Measurements from ENCODE around the gene HHIPL1.

HHIPL1 gene

DNA sequence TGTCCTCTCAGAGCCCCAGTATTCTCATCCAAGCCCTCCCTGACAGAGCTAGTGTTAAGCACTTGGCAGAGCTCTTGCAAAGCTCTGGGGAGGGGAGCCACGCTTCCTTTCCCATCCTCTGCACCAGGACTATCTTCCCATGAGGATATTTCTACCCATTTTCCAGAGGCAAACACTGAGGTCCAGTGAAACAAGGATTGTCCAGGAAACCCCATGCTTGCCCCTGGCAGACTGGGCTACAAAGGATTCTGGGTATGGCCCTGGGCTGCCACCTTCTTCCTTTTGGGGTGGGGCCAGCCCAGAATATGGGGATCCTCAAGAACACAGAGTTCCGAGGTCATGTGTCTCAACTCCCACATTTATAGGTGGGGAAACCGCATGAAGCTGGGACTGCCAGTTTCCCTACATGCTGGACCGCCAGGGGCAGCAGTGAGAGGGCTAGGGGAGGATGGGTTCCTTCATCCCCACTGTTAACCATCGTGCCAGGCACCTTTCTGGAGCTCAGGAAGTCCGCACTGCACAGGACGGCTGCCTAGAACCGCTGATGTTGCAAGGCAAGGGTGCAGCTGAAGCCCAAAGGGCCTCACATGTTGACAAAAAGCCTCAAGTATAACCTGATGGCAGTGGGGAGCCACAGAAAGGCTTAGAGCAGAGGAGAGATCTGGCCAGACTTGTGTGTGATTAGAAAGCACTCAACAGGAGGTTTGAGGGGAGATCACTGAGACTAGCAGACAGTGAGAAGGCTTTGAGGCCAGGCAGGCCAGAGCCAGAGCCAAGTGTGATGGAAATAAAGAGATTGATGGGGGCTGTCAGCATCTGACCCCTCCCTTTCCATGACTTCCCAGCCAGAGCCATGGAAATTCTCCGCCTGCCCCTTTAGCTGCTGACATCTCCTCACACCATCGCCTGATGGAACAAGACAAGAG, 35.4 kb upstream of the HHIPL1 start:
- no peak for DNase-seq (ENCODE audit: low read depth in 2 of 2, low spot score in 1 of 2)

DNA sequence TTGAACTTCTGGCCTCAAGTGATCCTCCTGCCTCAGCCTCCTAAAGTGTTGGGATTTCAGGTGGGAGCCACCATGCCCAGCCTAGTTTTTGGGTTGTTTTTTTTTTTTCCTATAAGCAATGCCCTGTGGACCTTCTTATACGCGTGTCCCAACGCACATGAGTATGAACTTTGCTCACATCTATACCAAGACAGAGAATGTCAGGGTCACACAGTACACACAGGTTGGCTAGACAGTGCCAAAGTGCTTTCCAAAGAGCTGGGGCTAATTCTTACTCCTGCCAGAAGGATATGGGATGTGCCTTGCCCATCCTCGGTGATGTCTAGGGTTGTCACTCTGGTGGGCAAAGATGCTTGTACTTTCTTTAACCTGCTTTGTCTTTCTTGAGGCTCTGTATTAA, 33.3 kb upstream of the HHIPL1 start:
- no peak for DNase-seq (ENCODE audit: low read depth in 2 of 2, low spot score in 1 of 2)

DNA sequence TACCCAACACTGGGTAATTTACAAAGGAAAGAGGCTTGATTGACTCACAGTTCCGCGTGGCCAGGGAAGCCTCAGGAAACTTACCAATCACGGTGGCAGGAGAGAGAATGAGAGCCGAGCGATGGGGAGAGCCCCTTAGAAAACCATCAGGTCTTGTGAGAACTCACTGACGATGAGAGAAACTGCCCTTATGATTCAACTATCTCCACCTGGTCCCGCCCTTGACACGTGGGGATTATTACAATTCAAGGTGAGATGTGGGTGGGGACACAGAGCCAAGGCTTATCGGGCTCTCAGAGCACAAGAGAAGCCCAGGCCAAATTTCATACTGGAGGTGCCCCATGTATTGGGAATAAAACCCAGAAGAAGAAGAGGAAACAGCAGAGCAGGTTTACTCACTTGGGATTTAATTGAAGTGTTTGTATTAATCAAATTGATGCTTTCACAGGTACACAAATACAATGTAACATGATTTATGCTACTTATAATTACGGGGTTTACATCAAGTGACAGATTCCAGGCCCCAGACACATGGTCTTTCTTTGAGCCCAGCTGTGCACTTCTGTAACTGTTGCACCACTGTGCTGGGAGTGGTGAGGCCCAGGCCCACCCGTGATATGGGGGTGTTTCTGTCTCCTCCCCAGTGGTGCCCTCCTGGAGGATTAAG, 32.7 kb upstream of the HHIPL1 start:
- no peak for DNase-seq (ENCODE audit: low read depth in 2 of 2, low spot score in 1 of 2)

DNA sequence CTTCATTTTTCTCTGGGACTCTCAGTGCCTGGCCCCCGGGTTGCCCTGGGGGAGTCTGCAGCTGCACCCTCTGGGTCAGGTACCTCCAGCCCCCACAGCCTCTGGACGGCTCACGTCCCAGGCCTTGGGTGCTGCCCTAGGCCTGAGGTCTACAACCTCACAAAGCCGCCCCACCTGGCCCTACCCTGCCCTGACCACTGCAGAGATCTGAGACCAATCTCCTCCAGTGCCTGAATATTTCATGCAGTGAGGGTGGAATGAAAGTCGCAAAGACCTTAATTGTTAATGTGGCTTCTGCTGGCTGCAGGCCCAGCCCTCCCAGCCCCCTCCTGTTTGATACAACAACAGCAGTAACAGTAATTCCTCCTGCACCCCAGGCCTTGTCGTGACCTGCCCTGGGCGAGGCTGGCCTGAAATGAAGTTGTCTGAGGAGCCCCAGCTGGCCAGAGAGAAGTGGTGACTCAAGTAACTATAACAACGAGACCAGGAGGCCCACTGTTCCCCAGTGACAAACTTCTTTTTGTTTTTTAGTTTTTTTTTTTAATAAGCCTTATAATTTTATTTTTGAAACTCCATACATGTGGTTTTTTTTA, 32.1 kb upstream of the HHIPL1 start:
- no peak for DNase-seq (ENCODE audit: low read depth in 2 of 2, low spot score in 1 of 2)

DNA sequence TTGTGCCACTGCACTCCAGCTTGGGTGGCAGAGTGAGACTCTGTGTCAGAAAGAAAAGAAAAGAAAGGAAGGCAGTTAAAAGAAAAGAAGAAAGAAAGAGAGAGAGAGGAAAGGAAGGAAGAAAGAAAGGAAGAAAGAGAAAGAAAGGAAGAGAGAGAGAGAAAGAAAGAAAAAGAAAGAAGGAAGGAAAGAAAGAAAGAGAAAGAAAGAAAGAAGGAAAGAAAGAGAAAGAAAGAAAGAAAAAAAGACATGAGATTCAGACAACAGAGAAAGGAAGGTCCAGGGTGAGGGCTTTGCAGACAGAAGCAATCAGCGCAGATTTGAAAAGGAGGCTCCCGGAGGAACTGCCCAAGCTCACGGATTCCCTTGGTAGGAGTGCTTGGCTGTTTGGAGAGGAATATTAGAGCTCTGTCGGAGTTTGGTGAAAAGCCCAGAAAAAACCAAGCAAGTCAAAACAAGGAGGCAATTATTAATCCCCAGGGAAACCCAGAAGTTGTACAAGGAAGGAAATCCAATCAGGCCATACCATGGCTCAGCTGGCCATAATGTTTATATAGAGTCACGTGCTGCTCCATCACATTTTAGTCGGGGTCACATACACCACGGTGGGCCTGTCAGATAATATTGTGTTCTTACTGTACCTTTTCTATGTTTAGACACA, 29.3 kb upstream of the HHIPL1 start:
- DNase-seq (ENCODE audit: low read depth in 2 of 2, low spot score in 1 of 2), result no peak

DNA sequence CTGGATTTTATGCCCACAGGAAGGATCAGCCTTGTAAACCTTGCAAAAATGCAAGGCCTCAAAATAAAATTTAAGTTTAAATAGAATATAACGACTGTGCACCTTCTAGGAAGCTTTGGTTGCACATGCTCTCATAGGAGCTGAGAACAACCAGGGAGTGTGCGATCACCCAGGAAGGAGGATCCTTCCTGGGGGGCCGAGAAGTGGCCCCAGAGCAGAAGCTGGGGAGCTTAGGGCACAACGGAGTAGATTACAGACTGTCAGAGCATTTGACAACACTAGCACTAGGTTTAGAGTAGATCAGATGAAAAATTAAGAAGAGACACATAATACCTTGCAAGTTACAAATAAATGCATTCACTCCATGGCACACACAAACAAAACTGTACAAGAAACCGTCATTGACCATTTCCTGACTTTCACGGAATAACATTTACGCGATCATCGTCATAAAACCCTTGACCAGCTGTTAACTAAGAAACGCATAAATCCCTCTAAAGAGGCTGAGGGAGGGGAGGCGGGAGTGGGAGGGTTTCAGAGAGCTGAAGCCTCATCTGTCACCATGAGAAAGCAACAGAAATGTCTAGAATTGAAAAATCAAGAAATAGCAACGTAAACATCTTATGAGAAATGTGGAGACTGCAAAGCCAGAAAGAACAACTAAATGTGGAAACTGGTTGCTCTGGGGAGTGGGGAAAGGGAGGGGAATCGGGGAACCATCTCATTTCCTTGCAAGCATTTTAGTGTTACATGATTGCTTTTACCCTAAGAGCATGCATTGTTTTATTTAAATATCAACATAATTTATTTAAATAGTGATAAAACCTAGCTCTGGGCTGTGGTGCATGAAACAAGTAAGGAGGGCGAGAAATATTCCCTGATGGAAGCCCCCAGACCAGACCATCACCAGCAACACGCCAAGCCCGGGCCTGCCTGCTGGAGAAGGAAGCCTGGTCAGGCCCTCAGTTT, 27.8 kb upstream of the HHIPL1 start:
- DNase-seq (ENCODE audit: low read depth in 2 of 2, low spot score in 1 of 2), result no peak

DNA sequence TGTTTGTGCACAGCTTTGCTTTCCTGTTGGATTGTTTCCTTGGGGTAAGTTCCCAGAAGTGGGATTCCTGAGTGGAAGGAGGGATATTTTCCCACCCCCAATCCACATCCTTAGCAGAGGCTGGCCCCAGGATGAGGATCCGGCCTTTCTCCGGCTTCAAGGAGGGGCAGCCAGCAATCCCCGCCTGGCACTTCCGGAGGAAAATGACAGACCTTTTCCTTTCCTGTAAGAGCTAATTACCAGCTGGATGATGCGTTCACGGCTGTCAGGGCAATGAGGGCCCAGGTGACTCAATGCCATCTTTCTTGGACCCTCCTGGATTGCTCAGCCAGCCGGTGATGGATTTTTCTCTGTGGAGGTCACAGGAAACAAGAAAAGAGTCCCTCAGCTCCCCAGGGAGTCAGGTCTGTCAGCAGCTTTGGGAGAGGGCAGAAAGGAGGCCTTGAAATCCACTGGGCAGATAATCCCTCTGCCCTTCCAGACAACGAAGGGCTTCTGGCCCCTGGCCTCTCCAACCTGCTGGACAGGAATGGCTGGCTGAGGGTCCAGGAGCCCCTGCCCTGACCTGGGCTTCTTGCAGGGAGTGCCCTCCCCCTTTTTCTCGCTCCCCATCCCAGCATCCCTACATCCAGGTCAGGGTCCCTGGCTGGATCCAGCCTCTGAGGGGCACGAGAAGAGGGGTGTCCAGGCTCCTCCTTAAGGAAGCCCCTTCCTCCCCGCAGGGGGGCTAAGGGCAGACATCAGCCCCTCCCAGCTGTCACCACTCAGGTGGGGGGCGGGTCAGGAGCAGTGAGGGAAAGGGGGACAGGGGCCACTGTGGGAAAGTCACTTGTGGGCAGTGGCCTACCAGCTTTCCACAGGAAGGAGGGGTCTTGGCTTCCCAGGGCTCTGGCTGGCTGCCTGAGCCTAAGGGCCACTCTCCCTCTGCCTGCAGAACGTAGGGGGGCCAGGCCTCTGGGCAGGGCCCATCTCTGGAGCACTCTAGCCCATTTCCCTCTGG, 24.8 kb upstream of the HHIPL1 start:
- DNase-seq (ENCODE audit: low read depth in 2 of 2, low spot score in 1 of 2), result no peak

DNA sequence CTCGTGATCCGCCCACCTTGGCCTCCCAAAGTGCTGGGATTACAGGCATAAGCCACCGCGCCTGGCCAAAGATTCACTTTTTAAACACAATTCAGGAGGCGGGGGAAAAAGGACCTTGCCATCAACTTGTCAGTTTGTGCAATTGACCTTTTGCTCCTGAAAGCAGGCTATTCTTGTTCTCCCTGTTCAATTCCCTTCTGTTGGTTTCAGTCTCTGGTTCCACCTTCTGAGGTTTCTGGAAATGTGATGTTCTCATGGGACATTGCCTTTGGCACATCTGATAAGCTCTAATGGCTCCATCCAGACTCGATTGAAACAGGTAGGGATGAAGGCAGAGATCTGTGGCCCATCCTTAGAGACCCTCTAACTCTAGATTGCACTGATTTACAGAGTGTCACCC, 23.0 kb upstream of the HHIPL1 start:
- DNase-seq (ENCODE audit: low read depth in 2 of 2, low spot score in 1 of 2), result no peak

DNA sequence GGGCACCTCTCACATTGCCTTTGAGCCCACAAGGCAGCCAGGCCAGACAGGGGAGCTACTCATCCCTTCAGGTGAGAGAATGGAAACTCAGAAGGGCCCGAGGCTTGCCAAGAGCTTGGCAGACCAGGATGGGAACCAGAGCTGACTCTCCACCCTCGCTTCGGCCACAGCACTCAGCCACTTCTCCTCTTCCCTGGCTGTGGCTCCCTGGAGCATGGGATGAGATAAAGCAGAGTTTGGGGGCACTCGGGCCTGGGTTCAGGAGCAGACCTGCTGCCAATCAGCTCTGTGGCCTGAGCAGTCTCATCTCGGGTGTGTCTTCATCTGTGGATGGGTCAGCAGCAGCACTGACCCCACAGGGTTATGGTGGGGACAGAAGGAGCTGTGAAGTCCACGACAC, 20.9 kb upstream of the HHIPL1 start:
- no peak for DNase-seq (ENCODE audit: low read depth in 2 of 2, low spot score in 1 of 2)

DNA sequence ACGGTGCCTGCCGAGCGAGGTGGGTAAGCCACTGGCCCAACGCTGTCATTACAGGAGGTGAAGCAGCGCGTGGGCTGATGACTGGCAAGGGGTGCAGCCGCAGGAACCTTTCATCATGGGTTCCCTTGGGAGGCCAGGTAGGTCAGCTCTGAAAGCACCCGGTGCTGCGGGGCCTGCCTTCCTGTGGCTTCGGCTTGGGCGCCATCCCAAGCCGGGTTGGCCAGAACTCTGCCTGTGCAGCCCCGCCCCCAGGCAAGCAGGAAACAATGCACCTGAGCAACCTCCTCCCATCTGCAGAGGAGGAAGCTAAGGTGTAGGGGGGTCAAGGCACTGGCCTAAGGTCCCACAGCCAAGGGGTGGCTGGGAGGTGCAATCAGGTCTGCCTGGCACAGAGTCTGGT, 20.0 kb upstream of the HHIPL1 start:
- no peak for DNase-seq (ENCODE audit: low read depth in 2 of 2, low spot score in 1 of 2)

DNA sequence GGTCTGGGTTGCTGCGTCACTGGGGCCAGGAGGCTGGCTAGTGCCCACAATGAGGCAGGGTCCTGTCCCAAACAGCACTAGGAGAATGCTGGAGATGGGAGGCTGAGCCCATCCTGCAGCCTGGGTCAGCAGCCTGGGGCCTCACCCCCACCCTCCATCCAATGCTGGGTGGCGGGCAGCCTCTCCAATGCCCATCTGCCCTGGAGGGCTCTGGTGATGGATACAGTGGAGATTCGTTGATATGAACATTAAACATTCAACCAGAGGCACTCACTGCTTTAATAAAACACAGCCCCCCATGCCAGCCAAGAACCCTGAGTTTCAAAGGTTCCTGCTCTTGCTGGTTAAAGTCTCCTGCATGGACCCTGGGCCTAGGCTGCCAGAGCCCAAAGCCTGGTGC, 19.5 kb upstream of the HHIPL1 start:
- DNase-seq (ENCODE audit: low read depth in 2 of 2, low spot score in 1 of 2), result no peak

DNA sequence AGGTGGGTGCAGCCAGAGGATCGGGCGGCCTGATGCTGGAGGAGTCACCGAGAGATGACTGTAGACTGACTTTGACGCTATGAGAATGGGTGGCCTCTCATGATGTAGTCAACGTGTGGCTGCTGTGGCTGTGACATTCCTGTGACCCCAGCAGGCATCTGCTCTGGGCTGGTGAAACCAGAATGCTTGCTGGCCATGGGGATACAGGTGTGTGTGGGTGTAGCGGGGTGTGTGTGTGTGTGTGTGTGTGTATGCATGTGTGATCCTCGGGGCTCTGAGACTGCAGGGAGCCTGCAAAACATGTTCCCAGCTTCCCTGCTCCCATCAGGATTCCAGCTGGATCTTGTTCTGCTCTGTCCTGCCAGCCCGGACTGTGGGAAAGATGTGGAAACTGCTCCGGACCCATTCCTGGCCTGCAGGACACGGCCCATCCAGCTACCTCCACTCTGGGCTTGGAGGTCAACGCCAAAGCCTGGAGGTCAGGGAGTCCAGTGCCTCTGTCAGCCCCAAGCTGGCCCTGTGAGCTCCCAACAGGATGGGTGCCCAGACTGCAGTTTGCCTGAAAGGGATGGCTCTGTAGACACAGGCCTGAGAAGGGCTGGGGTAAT, 18.8 kb upstream of the HHIPL1 start:
- no peak for DNase-seq (ENCODE audit: low read depth in 2 of 2, low spot score in 1 of 2)

DNA sequence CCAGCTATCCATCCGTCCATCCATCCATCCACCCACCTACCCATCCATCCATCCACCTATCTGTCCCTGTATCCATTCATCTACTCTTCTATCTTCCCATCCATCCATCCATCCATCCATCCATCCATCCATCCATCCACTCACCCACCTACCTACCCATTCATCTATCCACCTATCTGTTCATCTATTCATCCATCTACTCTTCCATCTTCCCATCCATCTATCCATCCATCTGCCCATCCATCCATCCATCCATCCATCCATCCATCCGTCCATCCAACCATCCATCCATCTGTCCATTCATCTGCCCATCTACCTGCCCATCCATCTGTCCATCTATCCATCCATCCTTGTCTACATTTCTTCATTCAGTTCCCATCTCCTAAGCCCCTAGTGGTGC, 17.8 kb upstream of the HHIPL1 start:
- DNase-seq (ENCODE audit: low read depth in 2 of 2, low spot score in 1 of 2), result no peak

DNA sequence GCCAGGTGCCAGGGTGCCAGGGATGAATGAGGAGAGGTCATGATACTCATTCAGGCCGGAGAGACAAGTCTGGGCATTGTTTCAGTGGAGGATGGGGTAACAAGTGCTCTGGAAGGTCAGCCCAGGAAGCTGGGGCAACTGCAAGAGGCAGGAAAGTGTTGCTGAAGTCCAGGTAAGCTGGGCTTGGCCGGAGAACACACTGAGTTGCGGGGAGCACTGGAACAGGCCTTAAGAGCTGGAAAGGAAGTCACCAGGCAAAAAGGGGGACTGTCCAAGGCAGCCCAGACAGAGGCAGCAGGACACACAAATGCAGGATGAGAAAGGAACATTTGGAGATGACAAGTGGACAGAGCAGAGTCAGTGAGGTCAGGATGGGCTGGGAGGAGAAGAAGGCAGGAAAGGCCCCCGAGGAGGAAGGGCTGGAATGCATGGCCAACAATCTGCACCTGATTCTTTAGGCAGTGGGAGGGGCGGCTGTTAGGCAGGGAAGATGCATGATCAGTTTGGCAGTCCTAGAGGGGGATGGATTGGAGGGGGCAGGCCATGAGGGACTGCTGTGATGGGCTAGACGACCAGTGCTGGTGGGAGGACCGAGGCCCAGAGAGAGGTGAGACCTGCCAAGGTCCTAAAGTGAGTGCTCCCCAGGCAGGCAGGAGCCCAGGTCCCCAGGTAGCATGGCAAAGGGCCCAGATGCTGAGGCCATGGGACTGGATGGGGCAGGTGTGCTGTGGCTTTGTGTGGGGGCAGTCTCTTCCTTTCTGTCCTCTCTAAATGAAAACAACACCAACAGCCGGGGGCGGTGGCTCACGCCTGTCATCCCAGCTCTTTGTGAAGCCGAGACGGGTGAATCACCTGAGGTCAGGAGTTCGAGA, 17.2 kb upstream of the HHIPL1 start:
- no peak for DNase-seq (ENCODE audit: low read depth in 2 of 2, low spot score in 1 of 2)

DNA sequence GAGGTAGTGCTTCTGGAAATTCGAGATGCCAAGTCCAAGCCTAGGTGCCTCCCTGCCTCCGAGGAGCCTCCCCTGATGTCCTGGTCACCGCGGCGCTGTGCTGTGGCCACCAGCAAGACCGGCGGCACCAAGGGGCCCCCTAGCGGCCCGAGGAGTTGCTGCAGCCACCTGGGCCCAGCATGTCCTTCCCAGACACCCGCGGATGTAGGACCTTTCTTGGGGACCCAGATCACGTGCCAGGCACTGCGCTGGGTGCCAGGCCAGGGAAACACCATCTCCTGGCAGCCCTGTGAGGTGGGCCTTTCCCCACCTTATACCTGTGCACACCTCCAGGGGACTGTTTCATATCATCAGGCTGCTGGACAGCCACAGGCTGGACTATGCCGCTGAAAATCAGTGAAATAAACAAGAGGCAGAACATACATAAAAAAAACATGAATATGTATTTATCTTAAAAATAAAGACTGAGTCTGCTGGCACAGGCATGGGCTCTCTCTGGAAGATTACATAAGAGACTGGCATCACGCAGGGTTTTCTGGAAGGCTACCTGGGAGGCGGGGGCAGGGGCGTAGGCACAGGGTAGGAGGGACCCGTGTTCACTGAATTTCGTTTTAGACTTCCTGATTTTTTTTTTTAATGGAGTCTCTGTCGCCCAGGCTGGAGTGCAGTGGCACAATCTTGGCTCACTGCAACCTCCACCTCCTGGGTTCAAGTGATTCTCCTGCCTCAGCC, 15.9 kb upstream of the HHIPL1 start:
- DNase-seq (ENCODE audit: low read depth in 2 of 2, low spot score in 1 of 2), result peak; percentile 17 to 25

DNA sequence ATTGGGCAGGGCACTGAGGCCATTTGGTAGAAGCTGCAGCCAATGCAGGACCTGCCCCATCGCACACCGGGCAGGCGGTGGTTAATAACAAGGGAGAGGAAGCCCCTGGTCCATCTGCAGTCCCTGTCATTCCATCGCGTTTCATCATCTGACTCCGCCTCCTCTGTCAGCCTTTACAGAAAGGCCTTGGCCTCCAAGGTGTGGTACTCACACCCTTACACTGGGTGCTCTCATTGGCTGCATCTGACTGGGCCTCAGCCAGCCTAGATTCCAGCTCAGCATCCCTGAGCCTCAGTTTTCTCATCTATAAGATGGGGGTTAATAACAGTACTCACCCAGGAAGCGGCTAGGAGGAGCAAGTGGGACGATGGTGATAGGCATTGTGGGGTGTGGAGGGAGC, 14.7 kb upstream of the HHIPL1 start:
- DNase-seq (ENCODE audit: low read depth in 2 of 2, low spot score in 1 of 2), result no peak

DNA sequence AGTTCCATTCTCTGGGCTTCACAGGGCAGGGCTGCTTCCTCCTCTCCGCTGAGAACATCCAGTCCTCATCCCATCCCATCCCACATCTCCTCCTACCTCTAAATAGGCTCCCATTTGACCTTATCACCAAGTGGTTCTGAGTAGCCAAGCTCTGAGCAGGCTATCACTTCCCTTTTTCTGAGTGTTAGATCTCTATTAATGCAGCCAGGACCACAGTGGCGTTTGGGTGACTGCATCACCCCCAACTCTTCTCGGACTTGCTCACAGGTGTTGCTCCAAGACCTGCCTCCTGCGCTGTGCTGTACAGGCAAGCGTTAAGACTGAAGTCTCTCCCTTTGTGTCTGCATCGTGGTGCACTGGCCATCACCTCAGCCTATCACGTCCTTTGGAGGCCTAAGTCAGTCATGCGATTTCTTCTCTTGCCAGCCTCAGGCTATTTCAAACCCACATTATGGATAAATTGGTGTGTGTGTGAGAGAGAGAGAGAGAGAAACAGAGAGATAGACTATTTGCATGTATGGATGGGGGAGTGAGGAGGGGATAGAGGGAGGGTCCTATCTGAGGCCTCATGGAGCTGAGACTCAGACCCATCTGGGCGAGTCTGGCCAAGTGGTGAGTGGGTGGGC, 12.4 kb upstream of the HHIPL1 start:
- DNase-seq (ENCODE audit: low read depth in 2 of 2, low spot score in 1 of 2), result no peak
